Measurements from ENCODE around the gene TACR2.

The TACR2 gene

DNA sequence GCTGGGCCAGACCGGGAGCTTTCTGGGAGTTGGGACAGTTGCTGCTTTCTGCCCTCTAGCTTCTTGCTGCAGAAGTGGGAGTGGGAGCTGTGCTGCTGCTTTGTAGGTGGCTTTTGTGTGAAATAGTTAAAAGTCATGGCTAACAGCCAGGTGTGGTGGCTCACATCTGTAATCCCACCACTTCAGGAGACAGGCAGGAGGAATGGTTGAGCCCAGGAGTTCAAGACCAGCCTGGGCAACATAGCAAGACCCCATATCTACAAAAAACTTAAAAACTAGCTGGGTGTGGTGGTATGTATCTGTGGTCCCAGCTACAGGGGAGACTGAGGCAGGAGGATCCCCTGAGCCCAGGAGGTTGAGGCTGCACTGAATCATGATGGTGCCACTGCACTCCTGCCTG lies 13.7 kb downstream of the TACR2 start:
- no peak for DNase-seq (ENCODE audit: low read depth in 2 of 2)

GRCh38 chr10:69402386-69402785 lies 14.3 kb downstream of the TACR2 start:
- DNase-seq (ENCODE audit: low read depth in 2 of 2): no peak

DNA sequence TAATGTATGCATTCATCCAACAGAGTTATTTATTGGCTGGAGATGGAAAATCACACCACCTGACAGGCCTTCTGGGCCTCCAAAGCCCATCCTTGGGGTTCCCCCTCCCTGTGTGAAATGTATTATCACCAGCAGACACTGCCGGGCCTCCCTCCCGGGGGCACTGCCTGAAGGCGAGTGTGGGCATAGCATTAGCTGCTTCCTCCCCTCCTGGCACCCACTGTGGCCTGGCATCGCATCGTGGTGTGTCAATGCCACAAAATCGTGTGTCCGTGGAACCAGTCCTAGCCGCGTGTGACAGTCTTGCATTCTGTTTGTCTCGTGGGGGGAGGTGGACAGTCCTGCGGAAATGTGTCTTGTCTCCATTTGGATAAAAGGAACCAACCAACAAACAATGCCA lies 15.3 kb downstream of the TACR2 start:
- no peak for DNase-seq (ENCODE audit: low read depth in 2 of 2)

DNA sequence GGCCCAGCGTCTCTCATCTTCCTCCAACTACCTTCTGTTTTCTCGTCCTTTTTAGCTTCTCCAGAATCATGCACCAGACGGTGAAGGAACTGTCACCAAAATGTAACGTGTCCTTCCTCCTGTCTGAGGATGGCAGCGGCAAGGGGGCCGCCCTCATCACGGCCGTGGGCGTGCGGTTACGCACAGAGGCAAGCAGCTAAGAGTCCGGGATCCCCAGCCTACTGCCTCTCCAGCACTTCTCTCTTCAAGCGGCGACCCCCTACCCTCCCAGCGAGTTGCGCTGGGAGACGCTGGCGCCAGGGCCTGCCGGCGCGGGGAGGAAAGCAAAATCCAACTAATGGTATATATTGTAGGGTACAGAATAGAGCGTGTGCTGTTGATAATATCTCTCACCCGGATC lies 15.8 kb downstream of the TACR2 start:
- DNase-seq (ENCODE audit: low read depth in 2 of 2): no peak

- DNase-seq (ENCODE audit: low read depth in 2 of 2): no peak
Observed at GRCh38 chr10:69398466-69398865, 18.3 kb downstream of the TACR2 start.

GRCh38 chr10:69397972-69398371 lies 18.7 kb downstream of the TACR2 start:
- DNase-seq (ENCODE audit: low read depth in 2 of 2): no peak

- no peak for DNase-seq (ENCODE audit: low read depth in 2 of 2)
Observed at GRCh38 chr10:69394020-69394419, 22.7 kb downstream of the TACR2 start.

GRCh38 chr10:69392481-69393000 lies 24.2 kb downstream of the TACR2 start:
- DNase-seq (ENCODE audit: low read depth in 2 of 2): peak; percentile 39 to 48

DNA sequence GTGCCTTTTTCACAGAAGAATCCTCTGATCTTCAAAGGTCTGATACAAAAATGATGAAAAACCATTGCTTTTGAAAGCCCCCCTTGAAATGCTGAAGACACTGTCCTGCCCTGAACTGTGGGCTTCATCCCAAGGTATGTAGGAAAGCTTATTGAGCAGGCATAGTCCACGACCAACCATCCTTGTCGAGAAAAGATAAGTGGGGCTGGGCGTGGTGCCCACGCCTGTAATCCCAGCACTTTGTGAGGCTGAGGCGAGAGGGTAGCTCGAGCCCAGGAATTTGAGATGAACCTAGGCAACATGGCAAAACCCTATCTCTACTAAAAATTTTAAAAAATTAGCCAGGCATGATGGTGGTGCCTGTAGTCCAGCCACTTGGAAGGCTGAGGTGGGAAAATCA lies 25.6 kb downstream of the TACR2 start:
- no peak for DNase-seq (ENCODE audit: low read depth in 2 of 2)

GRCh38 chr10:69389827-69390490 lies 26.8 kb downstream of the TACR2 start:
- DNase-seq (ENCODE audit: low read depth in 2 of 2): no peak

GRCh38 chr10:69388488-69388887 lies 28.2 kb downstream of the TACR2 start:
- DNase-seq (ENCODE audit: low read depth in 2 of 2): no peak

GRCh38 chr10:69387500-69387899 lies 29.2 kb downstream of the TACR2 start:
- no peak for DNase-seq (ENCODE audit: low read depth in 2 of 2)

GRCh38 chr10:69385454-69386350 lies 31.0 kb downstream of the TACR2 start:
- DNase-seq (ENCODE audit: low read depth in 2 of 2): no peak

DNA sequence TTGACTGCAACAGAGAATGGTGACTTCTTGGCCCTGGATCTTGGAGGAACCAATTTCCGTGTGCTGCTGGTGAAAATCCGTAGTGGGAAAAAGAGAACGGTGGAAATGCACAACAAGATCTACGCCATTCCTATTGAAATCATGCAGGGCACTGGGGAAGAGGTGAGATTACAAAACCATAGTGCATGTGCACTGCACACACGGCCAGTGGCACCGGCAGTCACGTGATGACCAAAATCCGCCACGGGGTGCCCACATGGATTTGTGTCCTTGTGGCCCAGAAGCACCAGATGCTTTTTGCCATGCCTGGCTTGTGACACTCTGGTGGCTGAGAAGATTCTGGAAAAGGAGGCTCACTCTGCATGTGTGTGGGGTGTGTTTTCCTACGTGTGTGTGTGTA lies 32.4 kb downstream of the TACR2 start:
- no peak for DNase-seq (ENCODE audit: low read depth in 2 of 2)

GRCh38 chr10:69383558-69383957 lies 33.2 kb downstream of the TACR2 start:
- no peak for DNase-seq (ENCODE audit: low read depth in 2 of 2)

DNA sequence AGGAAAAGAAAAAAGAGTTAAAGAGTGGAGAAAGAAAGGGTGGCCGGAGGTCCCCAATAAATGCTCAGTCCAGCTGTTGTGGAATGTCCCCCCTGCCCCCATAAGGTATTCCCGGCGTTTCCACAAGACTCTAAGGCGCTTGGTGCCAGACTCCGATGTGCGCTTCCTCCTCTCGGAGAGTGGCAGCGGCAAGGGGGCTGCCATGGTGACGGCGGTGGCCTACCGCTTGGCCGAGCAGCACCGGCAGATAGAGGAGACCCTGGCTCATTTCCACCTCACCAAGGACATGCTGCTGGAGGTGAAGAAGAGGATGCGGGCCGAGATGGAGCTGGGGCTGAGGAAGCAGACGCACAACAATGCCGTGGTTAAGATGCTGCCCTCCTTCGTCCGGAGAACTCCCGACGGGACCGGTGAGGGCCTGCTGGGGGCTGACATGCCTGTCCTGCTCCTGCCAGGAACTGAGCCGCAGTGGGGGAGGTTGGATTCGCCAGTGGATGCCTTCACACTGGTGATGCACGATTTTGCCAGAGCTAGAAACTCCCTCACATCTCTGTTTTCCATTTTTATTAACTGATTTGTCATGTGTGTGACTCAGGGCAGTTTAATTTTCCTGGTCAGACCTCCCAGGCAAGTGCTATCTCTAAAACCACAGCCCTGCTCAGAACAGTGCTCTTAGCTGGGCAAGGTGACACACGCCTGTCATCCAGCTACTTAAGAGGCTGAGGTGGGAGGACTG lies 34.2 kb downstream of the TACR2 start:
- DNase-seq (ENCODE audit: low read depth in 2 of 2): peak; percentile 61 to 62

DNA sequence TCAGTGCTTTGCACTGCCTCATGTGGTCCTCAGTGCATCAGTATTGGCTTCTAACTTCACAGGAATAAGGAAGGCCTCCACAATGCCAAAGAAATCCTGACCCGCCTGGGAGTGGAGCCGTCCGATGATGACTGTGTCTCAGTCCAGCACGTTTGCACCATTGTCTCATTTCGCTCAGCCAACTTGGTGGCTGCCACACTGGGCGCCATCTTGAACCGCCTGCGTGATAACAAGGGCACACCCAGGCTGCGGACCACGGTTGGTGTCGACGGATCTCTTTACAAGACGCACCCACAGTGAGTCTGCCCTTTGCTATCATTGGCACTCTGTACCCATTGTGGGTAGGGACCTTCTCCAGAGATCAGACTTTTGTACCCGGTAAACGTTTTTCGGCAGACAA lies 36.9 kb downstream of the TACR2 start:
- no peak for DNase-seq (ENCODE audit: low read depth in 2 of 2)

- no peak for DNase-seq (ENCODE audit: low read depth in 2 of 2)
Observed at GRCh38 chr10:69377933-69378332, 38.8 kb downstream of the TACR2 start.

DNA sequence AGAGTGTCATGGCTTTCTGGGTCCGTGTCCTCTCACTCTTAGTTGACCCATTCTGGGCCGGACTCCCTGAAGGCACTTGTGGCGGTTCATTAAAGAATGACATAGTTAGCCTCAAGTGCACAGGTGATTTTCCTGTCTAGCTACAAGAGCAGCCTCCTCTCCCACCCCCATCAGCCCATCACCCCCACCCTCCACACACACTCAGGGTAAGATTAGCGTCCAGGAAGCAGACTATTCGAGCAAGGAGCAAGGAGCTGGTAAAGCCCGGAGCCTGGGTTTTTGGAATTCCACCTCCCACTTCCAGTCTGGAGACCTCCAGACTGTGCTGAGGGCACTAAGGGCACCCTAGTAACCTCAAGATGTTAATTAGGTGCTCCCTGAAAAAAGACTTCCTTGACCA lies 39.5 kb downstream of the TACR2 start:
- DNase-seq (ENCODE audit: low read depth in 2 of 2): no peak

DNA sequence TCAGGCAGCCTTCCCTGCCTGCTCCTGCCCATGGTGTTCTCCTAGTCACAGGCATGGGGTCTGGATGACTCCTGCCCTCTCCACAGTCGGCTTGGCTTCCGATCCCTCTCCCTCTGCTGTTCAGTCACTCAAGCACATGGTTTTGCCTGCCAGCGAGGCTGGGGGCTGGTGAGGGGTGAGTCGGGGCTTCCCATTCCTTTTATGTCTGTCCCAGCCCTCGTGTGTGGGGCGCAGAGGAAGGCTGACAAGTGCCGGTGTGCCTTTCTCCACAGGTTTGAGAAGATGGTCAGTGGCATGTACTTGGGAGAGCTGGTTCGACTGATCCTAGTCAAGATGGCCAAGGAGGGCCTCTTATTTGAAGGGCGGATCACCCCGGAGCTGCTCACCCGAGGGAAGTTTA lies 40.1 kb downstream of the TACR2 start:
- DNase-seq (ENCODE audit: low read depth in 2 of 2): no peak

- DNase-seq (ENCODE audit: low read depth in 2 of 2): no peak
Observed at GRCh38 chr10:69375307-69376151, 41.2 kb downstream of the TACR2 start.

All from fibroblast of skin of left quadriceps (primary cell).